Gastrocnemius medialis (tissue), 4 donors: ENCODE results near the gene CYSRT1.

ENCODE experiments used
- POLR2A ChIP-seq, 2 donors: fragments of 450-650 bp; IDR thresholded peaks; one replicate each; pipeline ENCODE4 v1.6.1; 2017; ENCODE audit warnings: antibody characterized with exemption in 2 of 2, mild to moderate bottlenecking in 2 of 2, moderate library complexity in 2 of 2
- TF ChIP-seq, protein P1 (sequence below), 5 experiments: fragments of 450-650 bp in 3 of 5; fragments of 200-600 bp in 2 of 5; sonication (generic) in 2 of 5; IDR thresholded peaks in 4 of 5; conservative IDR thresholded peaks in 1 of 5; 1 replicate in 4 of 5; 2 replicates in 1 of 5; pipeline ENCODE4 v1.5.1; 2016 to 2019; ENCODE audit warnings: antibody characterized with exemption in 5 of 5, mild to moderate bottlenecking in 3 of 5, moderate library complexity in 3 of 5

DNA sequence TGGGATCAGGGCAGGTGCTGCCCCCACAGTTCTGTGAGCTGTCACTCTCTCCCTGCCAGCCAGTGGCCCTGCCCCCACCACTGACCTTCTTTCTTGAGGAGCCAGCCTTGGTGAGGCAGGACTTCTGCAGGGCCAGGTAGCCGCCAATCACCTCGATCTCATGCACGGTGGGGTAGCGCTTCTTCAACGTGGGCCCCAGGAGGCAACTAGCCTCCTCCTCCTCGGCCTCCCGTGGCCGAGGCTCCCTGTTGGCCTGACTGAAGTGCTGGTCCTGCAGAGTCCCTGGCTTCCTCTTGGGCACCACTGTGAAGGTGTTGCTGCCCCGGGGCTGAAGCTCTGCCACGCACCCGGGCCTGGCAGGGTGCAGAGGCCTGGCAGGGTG, 26.1 kb upstream of the CYSRT1 start:
- TF ChIP-seq, protein P1, sequence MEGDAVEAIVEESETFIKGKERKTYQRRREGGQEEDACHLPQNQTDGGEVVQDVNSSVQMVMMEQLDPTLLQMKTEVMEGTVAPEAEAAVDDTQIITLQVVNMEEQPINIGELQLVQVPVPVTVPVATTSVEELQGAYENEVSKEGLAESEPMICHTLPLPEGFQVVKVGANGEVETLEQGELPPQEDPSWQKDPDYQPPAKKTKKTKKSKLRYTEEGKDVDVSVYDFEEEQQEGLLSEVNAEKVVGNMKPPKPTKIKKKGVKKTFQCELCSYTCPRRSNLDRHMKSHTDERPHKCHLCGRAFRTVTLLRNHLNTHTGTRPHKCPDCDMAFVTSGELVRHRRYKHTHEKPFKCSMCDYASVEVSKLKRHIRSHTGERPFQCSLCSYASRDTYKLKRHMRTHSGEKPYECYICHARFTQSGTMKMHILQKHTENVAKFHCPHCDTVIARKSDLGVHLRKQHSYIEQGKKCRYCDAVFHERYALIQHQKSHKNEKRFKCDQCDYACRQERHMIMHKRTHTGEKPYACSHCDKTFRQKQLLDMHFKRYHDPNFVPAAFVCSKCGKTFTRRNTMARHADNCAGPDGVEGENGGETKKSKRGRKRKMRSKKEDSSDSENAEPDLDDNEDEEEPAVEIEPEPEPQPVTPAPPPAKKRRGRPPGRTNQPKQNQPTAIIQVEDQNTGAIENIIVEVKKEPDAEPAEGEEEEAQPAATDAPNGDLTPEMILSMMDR (IDR thresholded peaks at IDR 0.05 in 4 of 5, conservative IDR thresholded peaks at IDR 0.05 in 1 of 5) = no peak
- TF ChIP-seq POLR2A (IDR thresholded peaks at IDR 0.05) = no peak
